ENCODE results near the gene SCGN.

SCGN gene

DNA sequence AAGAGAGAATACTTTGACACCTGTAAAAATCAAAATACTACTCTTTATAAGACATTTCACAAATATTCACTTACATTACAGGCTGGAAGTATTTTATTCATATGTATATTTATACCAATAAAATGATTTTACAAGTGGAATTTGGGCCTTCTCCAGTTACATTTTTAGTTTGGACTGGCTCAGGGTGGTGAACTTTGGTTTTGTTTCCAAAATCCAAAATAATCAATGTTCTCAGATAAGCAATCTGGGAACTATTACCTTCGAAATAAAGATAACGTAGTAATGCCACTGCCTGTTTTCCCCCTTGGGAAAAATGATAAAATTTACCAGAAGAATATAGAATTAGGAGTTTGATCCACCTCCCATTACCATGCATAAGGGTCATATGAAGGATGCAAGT is 31.6 kb upstream of the SCGN start:
- H3K9me3 ChIP-seq (ENCODE audit: insufficient read depth, low read depth, low read length), result no peaks in the 10 kb centered on the region
- no peak overlapping the region for H3K4me3 ChIP-seq (ENCODE audit: low read length)
- no peak overlapping the region for H3K27ac ChIP-seq (ENCODE audit: low read depth, low read length)
- peaks cover 5% of the 10 kb centered on the region; the same call in 1 of the 2 replicates for H3K36me3 ChIP-seq (ENCODE audit: insufficient read depth, low read length)
- no peaks in the 10 kb centered on the region for H3K27me3 ChIP-seq (ENCODE audit: insufficient read depth, low read length)
- no peak overlapping the region for H3K9ac ChIP-seq (ENCODE audit: low read depth, low read length)
- H3K4me1 ChIP-seq (ENCODE audit: insufficient read depth, low read length), result peaks cover 7% of the 10 kb centered on the region; the same call in 1 of the 2 replicates
- 100% methylated on average over 2 of the region's 2 CpGs for WGBS

DNA sequence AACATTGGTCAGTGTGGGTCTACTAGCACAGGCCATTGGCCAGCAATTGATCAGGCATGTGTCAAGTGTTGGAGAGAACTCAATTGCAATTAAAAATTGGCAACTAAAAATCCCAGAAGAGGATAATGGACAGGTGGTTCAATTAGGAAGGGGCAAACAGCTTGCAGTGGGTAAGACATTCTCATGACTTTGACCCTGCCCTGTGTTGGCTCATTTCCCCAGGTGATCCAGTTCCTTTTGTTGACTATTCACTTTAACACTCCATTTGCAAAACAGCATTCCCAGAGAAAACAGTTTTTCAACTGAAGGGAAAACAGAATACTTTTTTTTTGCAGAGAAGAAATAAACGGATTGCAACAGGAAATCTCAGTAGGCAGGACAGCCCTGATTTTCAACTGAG is 28.9 kb upstream of the SCGN start:
- Histone ChIP-seq H3K36me3 (ENCODE audit: insufficient read depth, low read length) (peaks cover 5% of the 10 kb centered on the region; the same call in 1 of the 2 replicates), H3K4me3 (ENCODE audit: low read length) (no peak overlapping the region), H3K27ac (ENCODE audit: low read depth, low read length) (no peak overlapping the region), H3K4me1 (ENCODE audit: insufficient read depth, low read length) (peaks cover 12% of the 10 kb centered on the region), H3K27me3 (ENCODE audit: insufficient read depth, low read length) (no peaks in the 10 kb centered on the region), H3K9me3 (ENCODE audit: insufficient read depth, low read depth, low read length) (no peaks in the 10 kb centered on the region), H3K9ac (ENCODE audit: low read depth, low read length) (no peak overlapping the region)
- 86% methylated on average over 1 of the region's 1 CpG for WGBS

DNA sequence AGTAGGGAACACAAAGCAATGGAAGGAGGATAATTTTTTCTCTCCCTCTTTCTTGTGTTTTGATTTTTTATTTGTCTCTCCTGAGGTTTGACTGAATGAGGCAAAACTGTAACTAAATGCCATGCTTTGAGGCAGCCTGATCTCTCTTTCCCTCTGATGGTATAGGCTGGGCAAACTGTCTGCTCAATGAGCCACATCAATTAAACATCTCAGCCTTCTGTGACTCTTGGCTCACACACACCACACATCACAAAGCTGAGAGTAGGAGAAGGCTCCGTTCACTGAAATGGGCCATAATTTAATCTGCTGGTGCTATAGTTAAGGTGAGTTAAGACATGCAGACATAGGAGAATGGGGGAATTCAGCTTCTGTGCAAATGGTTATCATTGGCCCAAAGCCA is 28.1 kb upstream of the SCGN start:
- 92% methylated on average over 1 of the region's 1 CpG for WGBS
- peaks cover 15% of the 10 kb centered on the region for H3K4me1 ChIP-seq (ENCODE audit: insufficient read depth, low read length)

DNA sequence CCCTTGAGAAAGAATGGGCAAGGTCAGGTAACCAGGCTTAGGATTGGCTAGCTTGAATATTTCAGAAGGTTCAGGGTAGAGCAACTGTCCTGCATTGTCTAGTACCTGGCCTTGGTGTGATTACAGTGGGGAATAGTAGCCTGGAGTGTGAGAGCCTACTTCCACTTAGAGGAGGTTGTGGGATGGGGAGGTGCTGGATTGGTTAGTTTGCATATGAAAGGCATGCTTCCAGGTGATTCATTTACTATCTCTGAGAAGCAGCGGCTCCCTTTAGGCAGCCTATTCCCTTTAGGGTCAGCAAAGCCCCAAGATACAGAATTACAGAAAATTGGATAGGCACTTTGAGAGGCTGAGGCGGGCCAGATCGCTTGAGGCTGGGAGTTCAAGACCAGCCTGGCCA is 25.0 kb upstream of the SCGN start:
- 54% methylated on average over 3 of the region's 3 CpGs for WGBS
- Histone ChIP-seq H3K9me3 (ENCODE audit: insufficient read depth, low read depth, low read length) (no peaks in the 10 kb centered on the region), H3K36me3 (ENCODE audit: insufficient read depth, low read length) (no peaks in the 10 kb centered on the region)

More for the DNA sequence above, 28.1 kb upstream of the SCGN start:
- Histone ChIP-seq H3K27me3 (ENCODE audit: insufficient read depth, low read length) (no peaks in the 10 kb centered on the region), H3K9ac (ENCODE audit: low read depth, low read length) (no peak overlapping the region), H3K4me3 (ENCODE audit: low read length) (no peak overlapping the region), H3K9me3 (ENCODE audit: insufficient read depth, low read depth, low read length) (no peaks in the 10 kb centered on the region), H3K27ac (ENCODE audit: low read depth, low read length) (no peak overlapping the region), H3K36me3 (ENCODE audit: insufficient read depth, low read length) (peaks cover 5% of the 10 kb centered on the region; the same call in 1 of the 2 replicates)

DNA sequence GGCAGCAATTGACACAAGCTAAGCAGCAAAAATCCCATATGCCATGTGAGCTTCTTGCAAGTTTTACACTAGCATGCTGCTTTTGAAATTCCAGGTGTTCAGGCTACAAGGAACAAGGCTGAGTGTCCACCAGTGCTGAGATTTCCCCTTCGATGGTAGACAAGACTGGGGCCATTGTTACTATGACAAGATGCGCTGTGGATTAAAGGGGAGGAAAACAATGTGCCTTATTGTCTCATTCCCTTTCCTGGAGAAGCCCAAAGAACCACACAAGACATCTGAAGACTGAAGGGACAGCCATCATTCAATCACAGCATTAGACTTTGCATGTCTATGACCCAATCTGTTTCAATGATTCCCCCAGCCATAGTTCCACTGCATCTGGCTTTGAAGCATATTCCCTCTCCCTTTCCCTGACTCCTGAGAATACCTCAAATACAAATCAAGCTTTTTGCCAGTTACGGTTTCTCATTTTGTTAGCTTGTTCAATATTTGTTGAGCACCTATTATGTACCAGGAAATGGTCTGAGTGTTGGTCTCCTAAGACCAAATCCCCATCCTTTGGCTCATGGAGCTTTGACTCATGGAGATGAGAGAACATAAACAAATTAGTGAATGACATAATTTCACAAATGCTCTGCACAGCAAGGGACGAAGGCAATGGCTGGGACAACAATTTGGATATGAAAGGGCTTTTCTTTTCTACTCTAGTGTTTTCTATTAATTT is 23.4 kb upstream of the SCGN start:
- Histone ChIP-seq H3K4me1 (ENCODE audit: insufficient read depth, low read length) (peaks cover 16% of the 10 kb centered on the region), H3K9me3 (ENCODE audit: insufficient read depth, low read depth, low read length) (no peaks in the 10 kb centered on the region), H3K9ac (ENCODE audit: low read depth, low read length) (no peak overlapping the region), H3K4me3 (ENCODE audit: low read length) (no peak overlapping the region), H3K27me3 (ENCODE audit: insufficient read depth, low read length) (no peaks in the 10 kb centered on the region), H3K36me3 (ENCODE audit: insufficient read depth, low read length) (no peaks in the 10 kb centered on the region), H3K27ac (ENCODE audit: low read depth, low read length) (no peak overlapping the region)
- WGBS, result 89% methylated on average over 4 of the region's 4 CpGs

More for the DNA sequence above, 25.0 kb upstream of the SCGN start:
- Histone ChIP-seq H3K27ac (ENCODE audit: low read depth, low read length) (no peak overlapping the region), H3K4me1 (ENCODE audit: insufficient read depth, low read length) (peaks cover 22% of the 10 kb centered on the region), H3K9ac (ENCODE audit: low read depth, low read length) (no peak overlapping the region), H3K4me3 (ENCODE audit: low read length) (no peak overlapping the region), H3K27me3 (ENCODE audit: insufficient read depth, low read length) (no peaks in the 10 kb centered on the region)

DNA sequence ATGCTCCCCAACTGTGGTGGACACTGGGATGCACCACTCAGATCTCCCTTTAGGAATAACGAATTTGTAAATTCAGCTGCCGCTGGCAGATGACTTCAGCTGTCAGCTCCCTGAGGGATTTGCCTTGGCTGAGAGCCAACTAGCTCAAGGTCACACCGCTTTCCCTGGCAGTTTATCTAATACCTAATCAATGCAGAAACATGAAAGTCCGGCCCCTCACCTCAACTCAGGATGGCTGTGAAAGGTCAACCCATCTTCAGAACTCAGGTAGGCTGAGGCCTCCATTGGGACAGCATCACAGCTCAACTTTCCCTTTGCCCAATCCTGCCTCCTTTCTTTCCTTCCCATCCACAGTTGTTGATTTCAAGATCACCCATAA is 22.8 kb upstream of the SCGN start:
- no peaks in the 10 kb centered on the region for H3K9me3 ChIP-seq (ENCODE audit: insufficient read depth, low read depth, low read length)
- H3K27me3 ChIP-seq (ENCODE audit: insufficient read depth, low read length), result no peaks in the 10 kb centered on the region
- peaks cover 15% of the 10 kb centered on the region for H3K4me1 ChIP-seq (ENCODE audit: insufficient read depth, low read length)
- WGBS, result 83% methylated on average over 4 of the region's 4 CpGs
- no peak overlapping the region for H3K27ac ChIP-seq (ENCODE audit: low read depth, low read length)
- no peak overlapping the region for H3K9ac ChIP-seq (ENCODE audit: low read depth, low read length)
- H3K4me3 ChIP-seq (ENCODE audit: low read length), result no peak overlapping the region
- H3K36me3 ChIP-seq (ENCODE audit: insufficient read depth, low read length), result no peaks in the 10 kb centered on the region

DNA sequence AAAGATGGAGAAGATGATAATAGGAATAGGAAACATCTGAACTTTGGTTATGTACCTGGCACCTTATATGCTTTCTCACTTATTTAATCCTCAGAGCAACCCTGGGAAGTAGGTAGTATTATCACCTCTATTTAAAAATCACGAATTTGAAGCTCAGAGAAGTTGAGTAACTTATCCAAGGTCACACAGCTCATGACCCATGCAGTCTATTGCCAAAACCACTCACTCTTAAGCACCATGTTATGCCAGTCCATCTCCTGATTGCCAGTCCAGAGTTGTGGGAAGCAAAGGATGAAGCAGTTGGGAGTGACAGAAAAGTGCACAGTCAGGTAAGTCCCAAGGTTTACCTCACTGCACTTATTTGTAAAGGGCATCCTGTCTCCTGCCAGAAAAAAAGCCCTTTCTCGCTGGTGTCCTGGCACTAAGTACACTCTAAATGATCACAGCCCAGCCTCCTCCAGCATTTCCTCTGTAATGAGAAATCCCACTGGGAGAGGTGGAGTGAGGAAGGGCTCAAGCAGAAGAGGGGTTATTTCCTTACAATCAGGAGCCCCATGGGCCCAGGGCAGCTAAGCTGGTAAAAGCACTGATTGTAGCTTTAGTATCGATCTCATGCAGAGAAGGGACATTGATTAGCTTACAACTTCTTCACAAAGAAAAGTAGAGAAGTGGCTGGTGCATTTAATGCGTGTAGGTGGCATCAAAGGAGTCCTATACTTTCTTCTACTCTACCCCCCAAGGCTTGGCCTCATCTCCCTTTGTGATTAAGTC is 21.3 kb upstream of the SCGN start:
- Histone ChIP-seq H3K36me3 (ENCODE audit: insufficient read depth, low read length) (no peaks in the 10 kb centered on the region), H3K27ac (ENCODE audit: low read depth, low read length) (no peak overlapping the region)

DNA sequence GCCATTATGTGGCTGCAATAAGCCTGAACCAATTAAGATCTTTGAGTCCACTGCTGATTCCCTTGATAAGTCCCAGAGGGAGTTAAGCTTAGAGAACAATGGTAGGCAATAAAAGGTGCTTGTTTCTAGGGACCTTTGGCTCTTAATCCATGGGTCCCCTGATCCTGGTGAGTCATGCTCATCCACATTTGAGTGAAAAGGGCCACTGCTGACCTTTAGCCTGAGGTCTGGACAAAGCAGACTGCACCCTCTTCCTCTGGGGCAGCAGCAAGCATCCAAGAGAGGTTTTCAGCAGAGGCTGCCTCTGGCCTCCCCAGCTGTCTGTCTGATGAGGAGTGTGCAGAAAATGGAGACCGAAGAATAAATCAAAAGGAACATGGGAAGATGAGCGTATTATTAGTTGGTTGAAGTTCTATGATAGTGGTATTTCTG is 16.1 kb upstream of the SCGN start:
- H3K4me3 ChIP-seq (ENCODE audit: low read length), result no peak overlapping the region
- H3K4me1 ChIP-seq (ENCODE audit: insufficient read depth, low read length), result peaks cover 3% of the 10 kb centered on the region; the same call in 1 of the 2 replicates
- H3K27ac ChIP-seq (ENCODE audit: low read depth, low read length), result no peak overlapping the region
- no peak overlapping the region for H3K9ac ChIP-seq (ENCODE audit: low read depth, low read length)
- no peaks in the 10 kb centered on the region for H3K36me3 ChIP-seq (ENCODE audit: insufficient read depth, low read length)
- no peaks in the 10 kb centered on the region for H3K9me3 ChIP-seq (ENCODE audit: insufficient read depth, low read depth, low read length)
- 90% methylated on average over 2 of the region's 2 CpGs for whole genome bisulfite sequencing
- peaks cover 4% of the 10 kb centered on the region; the same call in 1 of the 2 replicates for H3K27me3 ChIP-seq (ENCODE audit: insufficient read depth, low read length)

More for the DNA sequence above, 21.3 kb upstream of the SCGN start:
- 80% methylated on average over 3 of the region's 4 CpGs for WGBS
- no peak overlapping the region for H3K9ac ChIP-seq (ENCODE audit: low read depth, low read length)
- no peak overlapping the region for H3K4me3 ChIP-seq (ENCODE audit: low read length)
- no peaks in the 10 kb centered on the region for H3K9me3 ChIP-seq (ENCODE audit: insufficient read depth, low read depth, low read length)
- no peaks in the 10 kb centered on the region; the same call in 1 of the 2 replicates for H3K27me3 ChIP-seq (ENCODE audit: insufficient read depth, low read length)
- H3K4me1 ChIP-seq (ENCODE audit: insufficient read depth, low read length), result peaks cover 15% of the 10 kb centered on the region

DNA sequence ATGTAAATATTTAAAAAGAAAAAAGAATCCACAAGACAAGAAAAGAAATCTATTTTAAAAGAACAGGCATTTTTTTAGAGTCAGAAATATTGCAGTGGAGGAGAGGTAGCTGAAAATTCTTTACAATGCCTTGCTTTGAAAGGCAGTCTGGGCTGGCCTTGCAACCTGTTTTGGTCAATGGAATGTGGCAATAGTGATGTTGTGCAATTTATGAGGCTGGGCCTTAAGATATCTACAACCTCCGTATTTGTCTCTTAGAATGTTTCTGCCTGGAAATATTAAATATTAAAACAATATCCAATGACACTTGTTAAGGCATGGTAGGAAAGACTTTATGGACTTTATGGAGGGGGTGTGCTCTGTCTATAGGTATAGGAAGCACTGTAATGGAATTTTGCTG is 14.8 kb upstream of the SCGN start:
- H3K4me3 ChIP-seq (ENCODE audit: low read length), result no peak overlapping the region
- no CpG with 5 or more reads among the region's 1 CpG for WGBS
- no peaks in the 10 kb centered on the region for H3K36me3 ChIP-seq (ENCODE audit: insufficient read depth, low read length)
- H3K9ac ChIP-seq (ENCODE audit: low read depth, low read length), result no peak overlapping the region
- H3K27ac ChIP-seq (ENCODE audit: low read depth, low read length), result no peak overlapping the region
- H3K27me3 ChIP-seq (ENCODE audit: insufficient read depth, low read length), result peaks cover 15% of the 10 kb centered on the region
- H3K4me1 ChIP-seq (ENCODE audit: insufficient read depth, low read length), result no peaks in the 10 kb centered on the region; the same call in 1 of the 2 replicates
- no peaks in the 10 kb centered on the region for H3K9me3 ChIP-seq (ENCODE audit: insufficient read depth, low read depth, low read length)

DNA sequence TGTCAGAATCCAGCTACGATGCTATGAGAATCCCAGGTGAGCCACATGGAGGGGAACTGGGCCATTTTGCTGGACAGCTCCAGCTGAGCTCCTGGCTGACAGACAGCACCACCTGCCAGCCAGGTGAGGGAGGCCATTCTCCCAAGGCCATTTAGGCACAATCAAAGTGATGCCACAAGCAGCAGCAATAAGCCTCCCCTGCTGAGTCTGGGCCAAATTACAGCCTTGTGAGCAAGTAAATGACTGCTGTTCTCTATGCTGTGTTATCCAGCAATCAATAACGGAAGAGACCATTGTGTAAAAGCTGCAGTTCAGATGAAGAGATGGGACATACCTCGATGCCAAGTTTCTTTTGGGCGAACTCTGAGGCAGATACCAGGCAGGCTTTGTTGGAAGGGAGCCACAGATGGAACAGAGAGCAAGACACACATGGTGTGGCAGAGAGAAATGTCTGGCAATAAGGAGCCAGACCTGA is 14.0 kb upstream of the SCGN start:
- 67% methylated on average over 4 of the region's 4 CpGs for WGBS
- H3K36me3 ChIP-seq (ENCODE audit: insufficient read depth, low read length), result no peaks in the 10 kb centered on the region

DNA sequence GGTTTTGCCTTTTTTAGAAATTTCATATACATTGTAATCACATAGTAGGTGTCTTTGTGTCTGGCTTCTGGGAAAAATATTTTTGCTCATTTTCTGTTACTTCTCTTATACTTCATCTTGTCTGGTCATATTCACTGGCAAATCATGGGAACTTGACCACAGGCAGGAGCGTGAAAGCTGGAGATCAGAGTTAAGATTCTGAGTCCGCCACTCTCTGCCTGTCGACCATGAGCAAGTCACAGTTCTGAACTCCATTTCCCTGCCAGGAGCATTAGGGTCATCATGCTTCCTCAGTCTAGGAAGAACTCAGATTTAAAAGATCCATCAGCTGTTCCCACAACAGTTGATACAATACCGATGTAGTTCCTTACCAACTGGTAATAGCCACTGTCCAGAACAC is 12.4 kb upstream of the SCGN start:
- 94% methylated on average over 4 of the region's 4 CpGs for WGBS
- no peak overlapping the region for H3K4me3 ChIP-seq (ENCODE audit: low read length)

More for the DNA sequence above, 14.0 kb upstream of the SCGN start:
- Histone ChIP-seq H3K4me1 (ENCODE audit: insufficient read depth, low read length) (no peaks in the 10 kb centered on the region; the same call in 1 of the 2 replicates), H3K27me3 (ENCODE audit: insufficient read depth, low read length) (peaks cover 17% of the 10 kb centered on the region), H3K27ac (ENCODE audit: low read depth, low read length) (no peak overlapping the region), H3K4me3 (ENCODE audit: low read length) (no peak overlapping the region), H3K9ac (ENCODE audit: low read depth, low read length) (no peak overlapping the region), H3K9me3 (ENCODE audit: insufficient read depth, low read depth, low read length) (no peaks in the 10 kb centered on the region)

More for the DNA sequence above, 12.4 kb upstream of the SCGN start:
- Histone ChIP-seq H3K9me3 (ENCODE audit: insufficient read depth, low read depth, low read length) (no peaks in the 10 kb centered on the region), H3K4me1 (ENCODE audit: insufficient read depth, low read length) (no peaks in the 10 kb centered on the region; the same call in 1 of the 2 replicates), H3K9ac (ENCODE audit: low read depth, low read length) (no peak overlapping the region), H3K27ac (ENCODE audit: low read depth, low read length) (no peak overlapping the region), H3K36me3 (ENCODE audit: insufficient read depth, low read length) (no peaks in the 10 kb centered on the region), H3K27me3 (ENCODE audit: insufficient read depth, low read length) (peaks cover 20% of the 10 kb centered on the region)

Measured in HUES64 (cell line).